A673 (cell line): ENCODE data around the gene RASSF4. TPM values are rescaled to one million over a fixed set of nuclear protein-coding genes. Genes with fewer than 3 reads are reported as not detected.

Source experiments
- BruUV-seq: library from RNA; stranded (reverse); fragments of 400-500 nt; replicated peaks from 2 replicates; lab custom pipeline; 2021; lab: Mats Ljungman, UMichigan
- CTCF ChIA-PET: fragments of 300-600 bp; sonication (Branson Sonifier 250); formaldehyde crosslinking; loops from one replicate; lab custom pipeline; 2022; ENCODE audit warnings: antibody characterized with exemption; lab: Charles Lee
- POLR2A ChIA-PET: fragments of 300-600 bp; sonication (Branson Sonifier 250); formaldehyde crosslinking; loops from one replicate; lab custom pipeline; 2022; ENCODE audit warnings: antibody characterized with exemption; ENCODE audit not compliant: low non-redundant PET; lab: Charles Lee
- DNase-seq: peaks from one replicate; pipeline ENCODE4 v3.0.0-alpha.2; 2015; ENCODE audit warnings: low spot score
- H3K27ac ChIP-seq: fragments of 200-600 bp; sonication (generic); 2 replicates; pipeline ENCODE4 v1.5.1; 2016; ENCODE audit warnings: mixed run types, low read depth, mild to moderate bottlenecking, mixed read lengths, antibody characterized with exemption, low read length; ENCODE audit not compliant: poor library complexity, severe bottlenecking
- H3K27me3 ChIP-seq: fragments of 200-600 bp; sonication (generic); replicated peaks from 2 replicates; pipeline ENCODE4 v1.6.1; 2017; ENCODE audit warnings: mixed run types, low read depth, mild to moderate bottlenecking, mixed read lengths, antibody characterized with exemption, low read length; ENCODE audit not compliant: insufficient read depth, poor library complexity
- H3K36me3 ChIP-seq: fragments of 200-600 bp; sonication (generic); 2 replicates; pipeline ENCODE4 v1.6.1; 2016; ENCODE audit warnings: mixed run types, mild to moderate bottlenecking, mixed read lengths, antibody characterized with exemption, low read length; ENCODE audit not compliant: insufficient read depth, poor library complexity, severe bottlenecking
- H3K4me1 ChIP-seq: fragments of 200-600 bp; sonication (generic); 2 replicates; pipeline ENCODE4 v1.6.1; 2017; ENCODE audit warnings: mixed run types, mild to moderate bottlenecking, mixed read lengths, antibody characterized with exemption, low read length; ENCODE audit not compliant: insufficient read depth, poor library complexity, severe bottlenecking
- H3K4me3 ChIP-seq: fragments of 200-600 bp; sonication (generic); 2 replicates; pipeline ENCODE4 v1.5.1; 2016; ENCODE audit warnings: low read depth, mixed run types, mild to moderate bottlenecking, mixed read lengths, low read length; ENCODE audit not compliant: poor library complexity, severe bottlenecking
- H3K9me3 ChIP-seq: fragments of 200-600 bp; sonication (generic); 2 replicates; pipeline ENCODE4 v1.6.1; 2016; ENCODE audit warnings: mixed run types, low read depth, mild to moderate bottlenecking, mixed read lengths, antibody characterized with exemption, low read length; ENCODE audit not compliant: poor library complexity, severe bottlenecking
- CTCF ChIP-seq: fragments of 300-800, 200-600 bp; sonication (generic); conservative IDR thresholded peaks from 2 replicates; pipeline ENCODE4 v1.5.1; 2017; ENCODE audit warnings: low read depth, mild to moderate bottlenecking, antibody characterized with exemption, low read length, moderate library complexity, mixed read lengths
- EZH2 ChIP-seq: fragments of 200-600 bp; sonication (generic); IDR thresholded peaks from 2 replicates; pipeline ENCODE4 v1.6.1; 2017; ENCODE audit warnings: borderline replicate concordance, low read depth, mild to moderate bottlenecking, mixed read lengths, antibody characterized with exemption, low read length; ENCODE audit not compliant: poor library complexity, severe bottlenecking
- intact Hi-C: fragments of 100-400 bp; cut with micrococcal nuclease; formaldehyde crosslinking; loops from one replicate; pipeline ENCODE4 v1.10.0; 2022; ENCODE audit not compliant: unreplicated experiment
- total RNA-seq: library from RNA; stranded (reverse); gene quantifications from 2 replicates; pipeline ENCODE4 v1.2.3, GENCODE V29; 2021

Gene RASSF4
- total RNA-seq, 1 experiment from 2014 or later, result 0.71 TPM

- intact Hi-C loops, result no loop called here
- H3K27ac ChIP-seq, result no peak overlapping the region
- H3K9me3 ChIP-seq, result no peaks in the 10 kb centered on the region
- no peak overlapping the region for H3K4me3 ChIP-seq
- POLR2A ChIA-PET, result no interaction called here
- H3K4me1 ChIP-seq, result no peaks in the 10 kb centered on the region
- no TSS peak for BruUV-seq
- TF ChIP-seq EZH2, result no peak
- no peak for TF ChIP-seq CTCF
- DNase-seq, result no peak
- H3K36me3 ChIP-seq, result no peaks in the 10 kb centered on the region
- no peaks in the 10 kb centered on the region for H3K27me3 ChIP-seq
- CTCF ChIA-PET, result no interaction called here
Observed at GRCh38 chr10:45035673-45036072, 76.1 kb downstream of the RASSF4 start.

- H3K4me1 ChIP-seq, result no peaks in the 10 kb centered on the region
- TF ChIP-seq EZH2 (no peak), CTCF (no peak)
- H3K27me3 ChIP-seq, result no peaks in the 10 kb centered on the region
- DNase-seq, result no peak
- ChIA-PET POLR2A (no interaction called here), CTCF (no interaction called here)
- H3K9me3 ChIP-seq, result no peaks in the 10 kb centered on the region
- no peaks in the 10 kb centered on the region for H3K36me3 ChIP-seq
- BruUV-seq, result no TSS peak
- H3K4me3 ChIP-seq, result no peak overlapping the region
- intact Hi-C loops, result no loop called here
- H3K27ac ChIP-seq, result no peak overlapping the region
Observed at GRCh38 chr10:45040921-45041542, 81.4 kb downstream of the RASSF4 start.

- H3K4me1 ChIP-seq, result no peaks in the 10 kb centered on the region
- DNase-seq, result no peak
- no peaks in the 10 kb centered on the region for H3K9me3 ChIP-seq
- intact Hi-C loops, result no loop called here
- ChIA-PET CTCF (no interaction called here), POLR2A (no interaction called here)
- no peak for TF ChIP-seq CTCF
- no peak for TF ChIP-seq EZH2
- no peaks in the 10 kb centered on the region for H3K36me3 ChIP-seq
- H3K27me3 ChIP-seq, result no peaks in the 10 kb centered on the region
- H3K27ac ChIP-seq, result no peak overlapping the region
- no TSS peak for BruUV-seq
- H3K4me3 ChIP-seq, result no peak overlapping the region
Observed at GRCh38 chr10:45044290-45044689, 84.7 kb downstream of the RASSF4 start.

Other genes with a start within 250 kb of the RASSF4 start
- gene TMEM72, start 48.5 kb upstream of the RASSF4 start, total RNA-seq, result 0.80 and 1.4 TPM in 2 replicates
- gene DEPP1, start 19.0 kb downstream of the RASSF4 start, total RNA-seq, result 0.54 and 1.1 TPM in 2 replicates
- gene ZNF22, start 41.1 kb downstream of the RASSF4 start, total RNA-seq, result 41.8 and 42.1 TPM in 2 replicates